Measurements from ENCODE around the gene NUDT14. TPM values are rescaled to one million over a fixed set of nuclear protein-coding genes. Genes with fewer than 3 reads are reported as not detected.

NUDT14 gene
- total RNA-seq, 4 donors from 2014 or later, result 6.6 to 47.7 (median 25.7) TPM

DNA sequence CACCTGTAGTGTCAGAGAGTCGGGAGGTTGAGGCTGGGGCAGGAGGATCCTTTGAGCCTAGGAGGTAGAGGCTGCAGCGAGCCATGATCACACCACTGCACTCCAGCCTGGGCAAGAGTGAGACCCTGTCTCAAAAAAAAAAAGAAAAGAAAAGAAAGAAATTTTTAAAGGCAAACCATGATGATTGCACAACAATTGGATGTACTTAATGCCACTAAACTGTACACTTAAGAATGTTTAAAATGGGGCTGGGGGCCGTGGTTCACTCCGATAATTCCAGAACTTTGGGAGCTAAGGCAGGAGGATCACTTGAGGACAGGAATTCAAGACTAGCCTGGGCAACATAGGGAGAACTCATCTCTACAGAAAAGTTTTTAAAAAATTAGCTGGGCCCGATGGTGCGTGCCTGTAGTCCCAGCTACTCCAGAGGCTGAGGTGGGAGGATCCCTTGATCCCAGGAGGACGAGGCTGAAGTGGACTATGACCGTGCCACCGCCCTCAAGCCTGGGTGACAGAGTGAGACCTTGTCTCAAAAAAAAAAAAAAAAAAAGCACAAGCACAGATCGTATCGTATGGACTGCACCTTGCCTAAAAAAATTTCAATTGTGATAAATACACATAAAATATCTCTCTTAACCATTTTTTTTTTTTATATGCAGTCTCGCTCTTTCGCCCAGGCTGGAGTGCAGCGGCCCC, 45.3 kb downstream of the NUDT14 start:
- no peaks in the 10 kb centered on the region for H3K36me3 ChIP-seq
- H3K4me3 ChIP-seq, result no peak overlapping the region
- H3K4me1 ChIP-seq, result peaks cover 0 to 6% (median 0%) of the 10 kb centered on the region in 4 donors
- H3K27ac ChIP-seq, result no peak overlapping the region
- no peaks in the 10 kb centered on the region for H3K27me3 ChIP-seq
- H3K9me3 ChIP-seq, result peaks cover 0 to 11% (median 4%) of the 10 kb centered on the region in 4 donors
- TF ChIP-seq, protein P1, sequence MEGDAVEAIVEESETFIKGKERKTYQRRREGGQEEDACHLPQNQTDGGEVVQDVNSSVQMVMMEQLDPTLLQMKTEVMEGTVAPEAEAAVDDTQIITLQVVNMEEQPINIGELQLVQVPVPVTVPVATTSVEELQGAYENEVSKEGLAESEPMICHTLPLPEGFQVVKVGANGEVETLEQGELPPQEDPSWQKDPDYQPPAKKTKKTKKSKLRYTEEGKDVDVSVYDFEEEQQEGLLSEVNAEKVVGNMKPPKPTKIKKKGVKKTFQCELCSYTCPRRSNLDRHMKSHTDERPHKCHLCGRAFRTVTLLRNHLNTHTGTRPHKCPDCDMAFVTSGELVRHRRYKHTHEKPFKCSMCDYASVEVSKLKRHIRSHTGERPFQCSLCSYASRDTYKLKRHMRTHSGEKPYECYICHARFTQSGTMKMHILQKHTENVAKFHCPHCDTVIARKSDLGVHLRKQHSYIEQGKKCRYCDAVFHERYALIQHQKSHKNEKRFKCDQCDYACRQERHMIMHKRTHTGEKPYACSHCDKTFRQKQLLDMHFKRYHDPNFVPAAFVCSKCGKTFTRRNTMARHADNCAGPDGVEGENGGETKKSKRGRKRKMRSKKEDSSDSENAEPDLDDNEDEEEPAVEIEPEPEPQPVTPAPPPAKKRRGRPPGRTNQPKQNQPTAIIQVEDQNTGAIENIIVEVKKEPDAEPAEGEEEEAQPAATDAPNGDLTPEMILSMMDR (IDR thresholded peaks at IDR 0.05), result no peak
- TF ChIP-seq POLR2A (IDR thresholded peaks at IDR 0.05), result no peak
- DNase-seq, result peak in 2 of 3 donors; percentile 72

DNA sequence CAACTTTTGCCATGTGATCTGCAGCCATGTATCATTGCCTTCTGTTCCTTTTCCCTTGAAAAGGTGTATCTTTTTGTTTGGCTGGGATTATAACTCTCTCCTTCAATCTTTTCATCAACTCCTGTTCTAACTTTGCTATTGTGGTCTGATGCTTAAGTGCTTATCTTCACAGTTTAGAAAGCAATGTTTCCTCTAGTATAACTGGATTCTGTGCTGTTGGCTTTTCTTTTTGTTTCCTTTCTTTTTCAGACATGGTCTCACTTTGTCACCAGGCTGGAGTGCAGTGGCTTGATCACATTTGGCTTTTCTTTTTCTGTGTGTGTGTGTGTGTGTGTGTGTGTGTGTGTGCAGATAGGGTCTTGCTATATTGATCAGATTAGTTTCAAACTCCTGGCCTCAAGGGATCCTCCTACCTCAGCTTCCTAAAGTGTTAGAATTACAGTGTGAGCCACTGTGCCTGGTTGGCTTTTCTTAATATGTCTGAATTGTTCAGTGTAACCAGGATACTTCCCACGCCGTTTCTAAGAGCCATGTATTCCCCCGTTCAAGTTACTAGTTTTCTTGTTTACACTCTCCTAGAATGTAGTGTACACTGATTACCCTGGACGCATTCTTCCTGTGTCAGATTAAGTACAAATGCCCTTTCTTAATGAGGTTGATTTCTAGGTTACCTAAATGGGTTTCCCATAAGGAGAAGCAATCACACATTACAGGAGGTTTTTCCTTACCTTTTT, 48.0 kb downstream of the NUDT14 start:
- H3K9me3 ChIP-seq, result peaks cover 0 to 3% (median 0%) of the 10 kb centered on the region in 4 donors
- no peak for DNase-seq
- TF ChIP-seq POLR2A (IDR thresholded peaks at IDR 0.05), result no peak
- H3K36me3 ChIP-seq, result no peaks in the 10 kb centered on the region
- H3K4me3 ChIP-seq, result no peak overlapping the region
- H3K27me3 ChIP-seq, result no peaks in the 10 kb centered on the region
- H3K4me1 ChIP-seq, result peaks cover 0 to 6% (median 0%) of the 10 kb centered on the region in 4 donors
- no peak overlapping the region for H3K27ac ChIP-seq

DNA sequence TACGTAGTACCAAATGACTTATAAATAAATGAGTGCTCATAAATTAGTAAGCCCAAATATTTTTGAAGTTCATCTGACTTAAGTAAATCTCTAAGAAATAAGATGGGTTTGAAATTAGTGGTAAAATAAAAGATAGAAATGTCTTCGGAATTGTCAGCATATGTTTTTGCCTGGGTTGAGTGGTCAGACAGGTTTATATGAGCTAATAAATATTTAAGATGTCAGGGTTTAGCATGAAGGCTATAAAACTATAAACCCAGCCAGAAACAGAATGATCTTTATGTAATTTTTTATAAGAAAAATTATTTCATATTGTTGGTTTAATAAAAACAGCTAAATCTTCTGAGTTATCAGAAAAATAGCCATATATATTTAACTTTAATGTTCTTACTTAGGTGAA, 49.9 kb downstream of the NUDT14 start:
- H3K4me1 ChIP-seq, result peaks cover 0 to 9% (median 0%) of the 10 kb centered on the region in 4 donors
- no peak overlapping the region for H3K27ac ChIP-seq
- TF ChIP-seq, protein P1 (IDR thresholded peaks at IDR 0.05), result no peak
- no peak for TF ChIP-seq POLR2A (IDR thresholded peaks at IDR 0.05)
- DNase-seq, result no peak
- H3K27me3 ChIP-seq, result no peaks in the 10 kb centered on the region
- H3K4me3 ChIP-seq, result no peak overlapping the region
- no peaks in the 10 kb centered on the region for H3K36me3 ChIP-seq
- H3K9me3 ChIP-seq, result peaks cover 0 to 3% (median 0%) of the 10 kb centered on the region in 4 donors

DNA sequence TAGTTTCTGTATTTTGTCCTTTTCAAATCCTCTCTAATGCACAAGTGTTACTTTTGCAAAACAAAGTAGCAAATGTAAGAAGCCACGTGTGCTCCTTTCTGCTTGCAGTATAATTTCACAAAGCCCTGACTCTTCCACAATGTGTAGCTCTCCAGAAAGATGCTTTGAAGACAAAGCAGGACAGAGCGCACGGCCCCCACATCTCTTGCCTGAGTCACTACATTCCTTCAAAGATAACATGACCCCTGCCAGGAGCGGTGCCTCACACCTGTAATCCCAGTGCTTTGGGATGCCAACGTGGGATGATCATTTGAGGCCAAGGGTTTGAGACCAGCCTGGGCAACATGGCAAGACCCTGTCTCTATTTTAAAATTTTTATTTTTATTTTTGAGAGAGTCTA, 53.1 kb downstream of the NUDT14 start:
- no peaks in the 10 kb centered on the region for H3K36me3 ChIP-seq
- TF ChIP-seq POLR2A (IDR thresholded peaks at IDR 0.05), result no peak
- TF ChIP-seq, protein P1 (IDR thresholded peaks at IDR 0.05), result no peak
- DNase-seq, result no peak
- no peak overlapping the region for H3K4me3 ChIP-seq
- no peaks in the 10 kb centered on the region for H3K27me3 ChIP-seq
- peaks cover 0 to 3% (median 0%) of the 10 kb centered on the region in 4 donors for H3K9me3 ChIP-seq
- no peak overlapping the region for H3K27ac ChIP-seq
- H3K4me1 ChIP-seq, result peaks cover 0 to 16% (median 0%) of the 10 kb centered on the region in 4 donors

DNA sequence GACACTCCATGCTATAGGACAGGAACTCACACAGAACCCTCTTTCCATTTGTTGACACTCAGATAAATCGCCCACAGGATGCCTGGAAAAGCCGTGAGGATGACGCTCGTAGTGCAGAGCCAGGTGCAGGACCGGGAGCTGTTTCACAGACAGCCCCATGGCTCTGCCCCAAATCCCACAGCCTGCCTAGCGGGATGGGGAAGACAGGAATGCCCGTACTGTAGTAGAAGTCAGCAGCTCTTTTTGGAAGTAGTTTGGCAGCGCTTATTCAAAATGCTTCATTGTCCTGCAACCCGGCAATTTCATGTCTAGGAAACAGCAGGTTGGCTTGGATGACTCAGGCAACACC, 54.2 kb downstream of the NUDT14 start:
- no peak for DNase-seq
- Histone ChIP-seq H3K27ac (peak overlapping the region in 1 of 4 donors; percentile 57), H3K4me3 (no peak overlapping the region), H3K27me3 (no peaks in the 10 kb centered on the region), H3K36me3 (no peaks in the 10 kb centered on the region), H3K4me1 (peaks cover 0 to 16% (median 0%) of the 10 kb centered on the region in 4 donors), H3K9me3 (peaks cover 0 to 3% (median 2%) of the 10 kb centered on the region in 4 donors)
- TF ChIP-seq, protein P1 (IDR thresholded peaks at IDR 0.05), result no peak
- TF ChIP-seq POLR2A (IDR thresholded peaks at IDR 0.05), result no peak

Data from Peyer's patch (tissue), 4 donors.